Measurements from ENCODE around the gene THUMPD1.
"Not testable (repeated sequence)": the region's sequence is repeated elsewhere in the genome, so short reads cannot be mapped to it uniquely, and the experiment has no call there.

The THUMPD1 gene

GRCh38 chr16:20747030-20747816 is 5.6 kb upstream of the THUMPD1 start:
- DNase-seq: no peak

- no peak for DNase-seq
Observed at GRCh38 chr16:20746461-20746860, 4.8 kb upstream of the THUMPD1 start.

DNA sequence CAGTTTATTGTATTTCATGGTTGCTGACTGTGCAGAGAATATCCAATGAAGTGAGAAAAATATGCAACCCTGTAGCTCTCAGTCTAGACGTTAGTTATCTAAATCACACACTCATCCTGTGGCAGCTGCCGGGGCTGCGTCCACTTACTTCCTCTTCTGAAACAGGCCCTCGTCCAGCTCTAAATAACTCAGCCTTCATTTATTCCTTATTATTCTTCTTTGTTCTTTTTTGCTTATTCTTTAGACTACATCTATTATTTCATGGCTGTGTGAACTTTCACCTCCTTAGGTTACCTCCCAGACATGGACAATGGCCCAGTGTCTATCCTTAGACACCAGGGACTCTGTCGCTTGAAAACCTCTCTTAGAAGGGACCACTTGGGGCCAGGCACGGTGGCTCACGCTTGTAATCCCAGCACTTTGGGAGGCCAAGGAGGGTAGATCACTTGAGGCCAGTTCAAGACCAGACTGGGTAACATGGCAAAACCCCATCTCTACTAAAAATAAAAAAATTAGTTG is 3.4 kb upstream of the THUMPD1 start:
- no peak for DNase-seq

GRCh38 chr16:20743591-20743990 is 2.0 kb upstream of the THUMPD1 start:
- no peak for DNase-seq

DNA sequence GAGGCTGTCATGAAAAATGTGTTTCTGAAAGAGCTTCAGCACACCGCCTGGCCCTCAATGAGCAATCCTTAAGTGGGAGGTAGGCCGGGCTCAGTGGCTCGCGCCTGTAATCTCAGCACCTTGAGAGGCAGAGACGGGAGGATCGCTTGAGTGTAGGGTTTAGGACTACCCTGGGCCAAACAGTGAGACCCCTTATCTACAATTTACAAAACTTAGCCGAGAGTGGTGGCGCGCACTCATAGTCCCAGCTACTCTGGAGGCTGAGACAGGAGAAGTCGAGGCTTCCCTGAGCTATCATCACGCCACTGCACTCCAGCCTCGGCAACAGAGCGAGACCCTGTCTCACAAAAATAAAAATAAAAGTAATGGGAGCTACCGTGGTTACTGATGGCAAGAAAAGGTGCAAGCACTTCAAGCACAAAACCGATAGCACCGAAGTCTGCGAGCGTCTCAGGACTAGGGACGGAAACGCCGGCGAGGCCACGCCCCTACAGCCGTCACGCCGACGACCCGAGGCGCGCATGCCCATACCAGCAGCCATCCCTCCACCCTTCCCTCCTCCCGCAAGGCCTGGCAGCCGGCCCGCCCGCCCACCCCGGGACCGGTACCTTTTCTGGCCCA is 607 bp downstream of the THUMPD1 start:
- peak; percentile 92 for DNase-seq

GRCh38 chr16:20740007-20740883 is 1.4 kb downstream of the THUMPD1 start:
- DNase-seq: peak; percentile 32 to 38

DNA sequence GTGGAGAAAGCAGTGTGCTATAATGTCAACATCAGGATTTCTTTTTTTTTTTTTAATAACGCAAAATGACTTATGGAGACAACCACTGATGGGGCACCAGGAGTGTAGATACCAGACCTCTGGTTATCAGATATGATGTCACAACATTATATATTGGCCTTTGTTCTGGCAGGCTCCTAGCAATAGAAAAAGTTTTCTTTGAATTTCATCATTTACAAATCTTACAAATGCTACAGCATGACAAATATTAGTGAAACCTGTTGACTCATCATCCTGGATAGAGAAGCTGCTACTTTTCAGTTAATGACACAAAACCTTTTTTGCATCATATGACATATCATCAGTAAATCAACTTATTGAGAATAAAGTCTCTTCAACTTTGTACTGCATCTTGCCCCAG is 6.1 kb downstream of the THUMPD1 start:
- DNase-seq: no peak

- DNase-seq: no peak
Observed at GRCh38 chr16:20734782-20735181, 6.8 kb downstream of the THUMPD1 start.

DNA sequence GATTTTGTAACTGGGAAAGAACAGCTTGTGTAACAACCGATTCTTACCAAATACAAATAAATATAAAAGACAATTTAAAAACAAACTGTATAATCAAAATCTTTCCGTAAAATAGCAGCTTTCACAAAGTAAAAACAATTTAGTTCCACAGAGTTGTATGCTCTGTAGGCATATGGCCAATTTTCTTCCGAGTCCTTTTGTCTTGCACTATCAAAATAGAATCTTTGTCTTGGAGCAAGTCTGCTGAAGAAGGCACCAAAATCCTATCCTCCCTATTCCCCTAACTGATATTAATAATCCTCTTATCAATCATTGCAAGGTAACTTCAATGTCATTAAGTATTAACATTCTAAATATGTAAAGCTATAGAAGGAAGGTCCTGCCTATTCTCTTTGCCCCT is 7.6 kb downstream of the THUMPD1 start:
- no peak for DNase-seq

DNA sequence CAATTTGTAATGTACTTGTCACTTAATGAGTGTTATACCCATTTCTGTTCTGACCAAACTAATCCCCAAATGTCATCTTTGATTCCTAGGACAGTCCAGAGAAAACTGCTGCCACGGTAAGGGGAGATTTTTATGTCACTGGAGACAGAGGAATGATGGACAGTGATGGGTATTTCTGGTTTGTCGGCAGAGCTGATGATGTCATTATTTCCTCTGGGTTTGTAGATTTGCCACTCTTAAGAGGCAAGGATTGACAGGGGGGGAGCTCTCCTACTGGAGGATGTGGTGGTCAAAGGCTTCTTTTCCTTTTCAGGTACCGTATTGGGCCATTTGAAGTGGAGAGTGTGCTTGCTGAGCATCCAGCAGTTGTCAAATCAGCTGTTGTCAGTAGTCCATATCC is 12.5 kb downstream of the THUMPD1 start:
- DNase-seq: no peak

DNA sequence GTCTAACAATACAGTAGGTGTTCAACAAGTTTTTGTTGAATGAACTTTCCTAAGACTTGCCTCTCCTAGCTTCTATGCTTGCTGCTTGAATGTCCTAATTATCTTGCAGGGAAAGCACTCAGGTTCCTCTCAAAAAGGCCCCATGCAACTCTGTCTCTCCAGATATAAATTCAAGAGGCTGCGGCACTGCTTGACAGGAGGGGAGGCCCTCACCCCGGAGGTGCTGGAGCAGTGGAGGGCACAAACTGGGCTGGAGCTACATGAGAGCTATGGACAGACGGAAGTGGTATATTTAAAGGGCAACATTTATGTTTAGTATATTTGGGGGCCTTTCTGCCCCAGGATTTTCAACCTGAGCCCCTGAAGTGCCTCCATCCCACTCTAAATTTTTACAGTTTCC is 14.4 kb downstream of the THUMPD1 start:
- DNase-seq: no peak

DNA sequence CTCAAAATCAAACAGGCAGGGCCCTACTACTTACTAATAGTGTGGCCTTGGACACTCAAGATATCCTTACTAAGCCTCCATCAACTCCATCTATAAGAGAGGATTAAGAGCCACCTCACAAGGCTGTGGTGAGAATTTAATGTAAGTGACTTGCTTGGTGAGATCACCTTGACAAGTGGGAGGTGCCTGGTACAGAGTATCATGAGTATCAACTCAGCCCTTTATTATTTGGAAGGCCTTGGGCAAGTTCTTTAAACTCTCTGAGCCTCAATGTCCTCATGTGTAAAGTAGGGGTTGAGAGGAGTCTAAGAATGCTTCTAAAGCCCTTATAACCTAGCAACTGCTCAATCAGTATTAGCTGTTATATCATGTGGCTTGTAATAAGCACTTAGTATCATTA is 15.0 kb downstream of the THUMPD1 start:
- DNase-seq: no peak

GRCh38 chr16:20720251-20720650 is 21.4 kb downstream of the THUMPD1 start:
- no peak for DNase-seq

GRCh38 chr16:20717718-20718117 is 23.9 kb downstream of the THUMPD1 start:
- DNase-seq: not testable (repeated sequence)

- DNase-seq: no peak
Observed at GRCh38 chr16:20711277-20711911, 30.2 kb downstream of the THUMPD1 start.

GRCh38 chr16:20708129-20708528 is 33.5 kb downstream of the THUMPD1 start:
- DNase-seq: peak in 1 of 2 donors; percentile 13

DNA sequence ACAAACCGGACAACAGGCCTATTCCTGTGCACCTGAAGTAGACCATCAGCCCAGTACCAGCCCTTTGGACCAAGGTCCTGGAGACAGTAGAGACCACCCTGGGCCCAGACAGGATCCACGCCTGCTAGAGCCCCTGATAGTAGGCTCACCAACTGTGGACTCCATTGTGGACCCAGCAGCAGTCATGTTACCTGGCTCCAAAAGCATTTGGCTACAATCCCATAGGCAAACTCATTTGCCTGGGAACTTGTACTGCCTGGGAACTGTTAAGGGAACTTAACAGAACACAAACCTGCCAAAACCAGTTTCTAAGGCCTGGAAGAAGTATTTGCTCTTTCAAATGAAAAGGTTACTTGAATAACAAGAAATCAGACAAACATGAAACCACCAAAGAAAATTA is 34.2 kb downstream of the THUMPD1 start:
- no peak for DNase-seq

GRCh38 chr16:20705972-20706371 is 35.6 kb downstream of the THUMPD1 start:
- not testable (repeated sequence) for DNase-seq

DNA sequence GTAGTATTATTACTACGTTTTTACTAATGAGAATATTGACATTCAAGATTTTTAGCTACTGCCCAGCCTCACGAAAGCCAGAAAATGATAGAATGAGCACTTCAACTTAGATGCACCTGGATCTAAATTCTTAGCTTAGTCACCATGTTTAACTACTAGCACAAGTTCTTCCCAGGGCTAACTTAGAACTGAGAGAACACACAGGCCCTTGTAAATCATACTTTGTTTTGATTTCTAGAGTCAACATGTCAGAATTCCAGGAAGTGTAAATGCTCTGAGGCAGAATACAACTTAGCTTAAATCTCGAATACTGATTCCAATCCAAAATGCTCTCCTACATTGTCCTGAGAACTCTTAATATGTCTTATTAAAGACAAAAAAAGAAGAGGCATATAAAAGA is 37.3 kb downstream of the THUMPD1 start:
- no peak for DNase-seq

DNA sequence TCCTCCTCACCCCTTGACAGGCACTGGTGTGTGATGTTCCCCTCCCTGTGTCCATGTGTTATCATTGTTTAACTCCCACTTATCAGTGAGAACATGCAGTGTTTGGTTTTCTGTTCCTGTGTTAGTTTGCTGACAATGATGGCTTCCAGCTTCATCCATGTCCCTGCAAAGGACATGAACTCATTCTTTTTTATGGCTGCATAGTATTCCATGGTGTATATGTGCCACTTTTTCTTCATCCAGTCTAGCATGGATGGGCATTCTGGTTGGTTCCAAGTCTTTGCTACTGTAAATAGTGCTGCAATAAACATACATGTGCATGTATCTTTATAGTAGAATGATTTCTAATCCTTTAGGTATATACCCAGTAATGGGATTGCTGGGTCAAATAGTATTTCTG is 39.9 kb downstream of the THUMPD1 start:
- DNase-seq: not testable (repeated sequence)

DNA sequence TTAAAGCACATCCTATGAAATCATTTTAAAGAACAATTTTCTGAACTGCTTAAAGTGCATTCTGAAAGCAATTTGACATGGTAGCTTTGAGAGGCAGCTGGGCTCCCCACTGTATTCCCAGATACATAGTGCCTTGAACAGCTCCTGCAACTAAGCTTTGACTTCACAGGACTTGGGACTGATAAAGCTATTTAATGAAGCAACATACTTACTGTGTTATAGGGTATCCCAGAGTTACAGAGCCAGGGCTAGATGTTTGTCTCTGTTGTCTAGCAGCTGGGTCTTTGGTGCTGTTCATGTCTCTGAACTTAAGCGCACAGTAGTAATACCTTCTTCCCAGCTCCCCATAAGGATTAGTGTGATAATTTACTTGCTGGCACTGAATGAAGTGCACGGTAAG is 45.0 kb downstream of the THUMPD1 start:
- DNase-seq: no peak

- DNase-seq: no peak
Observed at GRCh38 chr16:20695024-20695423, 46.6 kb downstream of the THUMPD1 start.

DNA sequence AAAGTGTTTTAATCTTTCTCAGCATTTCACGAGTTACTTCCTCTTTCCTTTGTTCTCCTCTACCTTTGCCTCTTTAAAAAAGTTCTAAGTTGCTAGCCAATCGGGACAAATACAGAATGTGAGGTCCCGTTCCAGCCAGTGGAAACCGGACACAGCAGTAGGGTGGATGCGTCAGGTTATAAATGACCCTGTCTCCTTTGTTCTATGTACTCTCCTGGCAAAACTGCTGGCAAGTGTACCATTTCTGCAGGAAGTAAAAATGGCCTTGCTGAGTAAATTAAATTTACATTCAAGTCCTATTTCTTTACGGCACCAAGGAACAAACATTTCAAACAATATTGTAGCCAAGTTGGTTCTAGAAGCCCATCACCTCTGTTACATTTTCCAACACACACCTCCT is 47.5 kb downstream of the THUMPD1 start:
- not testable (repeated sequence) for DNase-seq
